Liver (tissue), 9 donors: ENCODE data around the gene PASK. TPM values are rescaled to one million over a fixed set of nuclear protein-coding genes. Genes with fewer than 3 reads are reported as not detected.

Experiments used
- DNase-seq: peaks from one replicate; pipeline ENCODE4 v3.0.0-alpha.2; 2017; ENCODE audit warnings: low spot score
- H3K27ac ChIP-seq, 2 donors: one replicate each; pipeline ENCODE4 v1.7.0; 2013; ENCODE audit warnings: inconsistent platforms in 2 of 2, low read length in 2 of 2, control low read depth in 1 of 2, low read depth in 1 of 2, mild to moderate bottlenecking in 1 of 2
- H3K27me3 ChIP-seq, 4 donors: one replicate each; pipeline versions ENCODE4 v1.6.1 to v1.7.0; 2013; ENCODE audit warnings: low read length in 3 of 4, inconsistent platforms in 1 of 4, mild to moderate bottlenecking in 1 of 4, moderate library complexity in 1 of 4; ENCODE audit not compliant: control insufficient read depth in 4 of 4, insufficient read depth in 4 of 4
- H3K36me3 ChIP-seq, 4 donors: one replicate each; pipeline versions ENCODE4 v1.6.1 to v1.7.0; 2013; ENCODE audit warnings: low read length in 3 of 4, mild to moderate bottlenecking in 3 of 4, low read depth in 1 of 4, moderate library complexity in 1 of 4; ENCODE audit not compliant: control insufficient read depth in 4 of 4, insufficient read depth in 3 of 4
- H3K4me1 ChIP-seq, 4 donors: one replicate each; pipeline versions ENCODE4 v1.6.1 to v1.7.0; 2013; ENCODE audit warnings: low read length in 3 of 4, mild to moderate bottlenecking in 3 of 4, moderate library complexity in 1 of 4; ENCODE audit not compliant: control insufficient read depth in 4 of 4, insufficient read depth in 4 of 4
- H3K4me3 ChIP-seq, 3 donors: one replicate each; pipeline versions ENCODE4 v1.6.1 to v1.7.0; 2013; ENCODE audit warnings: low read length in 3 of 3, control low read depth in 1 of 3, low read depth in 1 of 3, mild to moderate bottlenecking in 1 of 3
- H3K9ac ChIP-seq, 2 donors: one replicate each; pipeline ENCODE4 v1.7.0; 2013; ENCODE audit warnings: low read length in 2 of 2, mild to moderate bottlenecking in 2 of 2, moderate library complexity in 2 of 2, control low read depth in 1 of 2, low read depth in 1 of 2
- H3K9me3 ChIP-seq, 4 donors: one replicate each; pipeline versions ENCODE4 v1.6.1 to v1.7.0; 2013; ENCODE audit warnings: low read length in 3 of 4; ENCODE audit not compliant: control insufficient read depth in 4 of 4
- EGR1 ChIP-seq, 2 donors: IDR thresholded peaks; 2 replicates each; pipeline ENCODE4 v1.6.1; 2016 to 2018; ENCODE audit warnings: antibody characterized with exemption in 2 of 2, low read depth in 2 of 2
- FOXA1 ChIP-seq: IDR thresholded peaks from 2 replicates; pipeline ENCODE4 v1.6.1; 2016; ENCODE audit warnings: antibody characterized with exemption
- FOXA2 ChIP-seq: IDR thresholded peaks from 2 replicates; pipeline ENCODE4 v1.6.1; 2016; ENCODE audit warnings: antibody characterized with exemption
- GABPA ChIP-seq, 2 donors: IDR thresholded peaks in 1 of 2; conservative IDR thresholded peaks in 1 of 2; 2 replicates each; pipeline ENCODE4 v1.6.1; 2016; ENCODE audit warnings: antibody characterized with exemption in 2 of 2, mild to moderate bottlenecking in 1 of 2, moderate library complexity in 1 of 2
- HNF4A ChIP-seq, 2 donors: conservative IDR thresholded peaks; 2 replicates each; pipeline ENCODE4 v1.6.1; 2016; ENCODE audit warnings: antibody characterized with exemption in 2 of 2, mild to moderate bottlenecking in 2 of 2
- HNF4G ChIP-seq: IDR thresholded peaks from 2 replicates; pipeline ENCODE4 v1.6.1; 2016; ENCODE audit warnings: antibody characterized with exemption
- JUND ChIP-seq, 2 donors: IDR thresholded peaks; 2 replicates each; pipeline ENCODE4 v1.6.1; 2016; ENCODE audit warnings: antibody characterized with exemption in 2 of 2
- NR2F2 ChIP-seq: IDR thresholded peaks from 2 replicates; pipeline ENCODE4 v1.6.1; 2016; ENCODE audit warnings: antibody characterized with exemption
- RAD21 ChIP-seq, 2 donors: IDR thresholded peaks; 2 replicates each; pipeline ENCODE4 v1.6.1; 2016; ENCODE audit warnings: antibody characterized with exemption in 2 of 2, mild to moderate bottlenecking in 2 of 2
- RXRA ChIP-seq, 2 donors: IDR thresholded peaks; 2 replicates each; pipeline ENCODE4 v1.6.1; 2017 to 2018; ENCODE audit warnings: antibody characterized with exemption in 2 of 2, mild to moderate bottlenecking in 1 of 2
- SP1 ChIP-seq: IDR thresholded peaks from 2 replicates; pipeline ENCODE4 v1.6.1; 2018; ENCODE audit warnings: antibody characterized with exemption, mild to moderate bottlenecking
- TAF1 ChIP-seq: conservative IDR thresholded peaks from 2 replicates; pipeline ENCODE4 v1.6.1; 2016; ENCODE audit warnings: antibody characterized with exemption, mild to moderate bottlenecking
- YY1 ChIP-seq: IDR thresholded peaks from 2 replicates; pipeline ENCODE4 v1.6.1; 2016; ENCODE audit warnings: antibody characterized with exemption, mild to moderate bottlenecking
- WGBS: extraction: QIAGEN DNeasy Blood & Tissue Kit; methylation state at CpG from one replicate; pipeline ENCODE4 v1.1.7; 2013; 5-methylcytosine and 5-hydroxymethylcytosine counted together
- polyA plus RNA-seq, 2 donors: library from polyadenylated mRNA; stranded (reverse) in 1 of 2; unstranded in 1 of 2; fragments of 200-250 nt in 1 of 2; fragments of >200 nt in 1 of 2; fragmentation: Nextera tagmentation in 1 of 2; extraction: Ambion mirVana in 1 of 2; gene quantifications; one replicate each; pipeline versions ENCODE4 v1.2.1 to v1.2.3, GENCODE V29; 2013 to 2015
- total RNA-seq, 2 donors: library from RNA; depleted of rRNA; stranded (reverse); fragments of >200 nt; gene quantifications; one replicate each; pipeline ENCODE4 v1.2.3, GENCODE V29; 2014
- TF ChIP-seq, protein P1 (sequence below): IDR thresholded peaks from 2 replicates; pipeline ENCODE4 v1.6.1; 2016; ENCODE audit warnings: antibody characterized with exemption
- TF ChIP-seq, protein P2 (sequence below): fragments of 150-350 bp; IDR thresholded peaks from 2 replicates; pipeline ENCODE4 v1.5.1; 2017; ENCODE audit warnings: improper control_type of control experiment, low read depth, low read length; ENCODE audit not compliant: missing input control
- TF ChIP-seq, protein P3 (sequence below): IDR thresholded peaks from 2 replicates; pipeline ENCODE4 v1.6.1; 2016; ENCODE audit warnings: antibody characterized with exemption, mild to moderate bottlenecking
- donor health status: healthy.
- donor health status: healthy.
- donor health status: healthy.
- donor health status: healthy.
- donor health status: healthy.

PASK gene
- total and polyA plus RNA-seq, 4 donors: 0.96 to 8.8 (median 2.9) TPM

DNA sequence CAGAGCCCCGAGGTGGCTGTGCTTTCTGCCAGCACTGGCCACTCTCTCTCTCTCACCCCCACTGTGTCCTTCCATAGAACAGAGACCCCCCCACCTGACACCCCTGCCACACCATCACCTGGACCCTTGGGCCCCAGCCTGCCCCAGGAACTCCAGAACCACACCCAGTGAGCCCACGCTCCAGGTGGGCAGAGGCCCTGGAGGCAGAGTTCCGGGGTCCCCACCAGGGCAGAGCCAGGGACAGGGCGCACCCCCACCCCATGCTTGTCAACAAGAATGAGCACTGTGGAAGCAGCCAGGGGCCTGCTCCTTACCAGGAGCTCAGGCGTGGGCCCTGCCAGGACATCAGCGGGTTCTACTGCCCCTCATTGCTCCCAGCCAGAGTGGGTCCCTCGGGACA, 14.6 kb downstream of the PASK start:
- no peak for DNase-seq
- peaks cover 0 to 4% (median 0%) of the 10 kb centered on the region in 4 donors for H3K36me3 ChIP-seq
- TF ChIP-seq HNF4A (conservative IDR thresholded peaks at IDR 0.05): no peak
- TF ChIP-seq JUND (IDR thresholded peaks at IDR 0.05): no peak
- TF ChIP-seq, protein P1, sequence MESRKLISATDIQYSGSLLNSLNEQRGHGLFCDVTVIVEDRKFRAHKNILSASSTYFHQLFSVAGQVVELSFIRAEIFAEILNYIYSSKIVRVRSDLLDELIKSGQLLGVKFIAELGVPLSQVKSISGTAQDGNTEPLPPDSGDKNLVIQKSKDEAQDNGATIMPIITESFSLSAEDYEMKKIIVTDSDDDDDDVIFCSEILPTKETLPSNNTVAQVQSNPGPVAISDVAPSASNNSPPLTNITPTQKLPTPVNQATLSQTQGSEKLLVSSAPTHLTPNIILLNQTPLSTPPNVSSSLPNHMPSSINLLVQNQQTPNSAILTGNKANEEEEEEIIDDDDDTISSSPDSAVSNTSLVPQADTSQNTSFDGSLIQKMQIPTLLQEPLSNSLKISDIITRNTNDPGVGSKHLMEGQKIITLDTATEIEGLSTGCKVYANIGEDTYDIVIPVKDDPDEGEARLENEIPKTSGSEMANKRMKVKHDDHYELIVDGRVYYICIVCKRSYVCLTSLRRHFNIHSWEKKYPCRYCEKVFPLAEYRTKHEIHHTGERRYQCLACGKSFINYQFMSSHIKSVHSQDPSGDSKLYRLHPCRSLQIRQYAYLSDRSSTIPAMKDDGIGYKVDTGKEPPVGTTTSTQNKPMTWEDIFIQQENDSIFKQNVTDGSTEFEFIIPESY: no peak
- TF ChIP-seq SP1: no peak
- TF ChIP-seq, protein P2, sequence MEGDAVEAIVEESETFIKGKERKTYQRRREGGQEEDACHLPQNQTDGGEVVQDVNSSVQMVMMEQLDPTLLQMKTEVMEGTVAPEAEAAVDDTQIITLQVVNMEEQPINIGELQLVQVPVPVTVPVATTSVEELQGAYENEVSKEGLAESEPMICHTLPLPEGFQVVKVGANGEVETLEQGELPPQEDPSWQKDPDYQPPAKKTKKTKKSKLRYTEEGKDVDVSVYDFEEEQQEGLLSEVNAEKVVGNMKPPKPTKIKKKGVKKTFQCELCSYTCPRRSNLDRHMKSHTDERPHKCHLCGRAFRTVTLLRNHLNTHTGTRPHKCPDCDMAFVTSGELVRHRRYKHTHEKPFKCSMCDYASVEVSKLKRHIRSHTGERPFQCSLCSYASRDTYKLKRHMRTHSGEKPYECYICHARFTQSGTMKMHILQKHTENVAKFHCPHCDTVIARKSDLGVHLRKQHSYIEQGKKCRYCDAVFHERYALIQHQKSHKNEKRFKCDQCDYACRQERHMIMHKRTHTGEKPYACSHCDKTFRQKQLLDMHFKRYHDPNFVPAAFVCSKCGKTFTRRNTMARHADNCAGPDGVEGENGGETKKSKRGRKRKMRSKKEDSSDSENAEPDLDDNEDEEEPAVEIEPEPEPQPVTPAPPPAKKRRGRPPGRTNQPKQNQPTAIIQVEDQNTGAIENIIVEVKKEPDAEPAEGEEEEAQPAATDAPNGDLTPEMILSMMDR: no peak
- no peak for TF ChIP-seq NR2F2
- no peak for TF ChIP-seq HNF4G
- TF ChIP-seq, protein P3, sequence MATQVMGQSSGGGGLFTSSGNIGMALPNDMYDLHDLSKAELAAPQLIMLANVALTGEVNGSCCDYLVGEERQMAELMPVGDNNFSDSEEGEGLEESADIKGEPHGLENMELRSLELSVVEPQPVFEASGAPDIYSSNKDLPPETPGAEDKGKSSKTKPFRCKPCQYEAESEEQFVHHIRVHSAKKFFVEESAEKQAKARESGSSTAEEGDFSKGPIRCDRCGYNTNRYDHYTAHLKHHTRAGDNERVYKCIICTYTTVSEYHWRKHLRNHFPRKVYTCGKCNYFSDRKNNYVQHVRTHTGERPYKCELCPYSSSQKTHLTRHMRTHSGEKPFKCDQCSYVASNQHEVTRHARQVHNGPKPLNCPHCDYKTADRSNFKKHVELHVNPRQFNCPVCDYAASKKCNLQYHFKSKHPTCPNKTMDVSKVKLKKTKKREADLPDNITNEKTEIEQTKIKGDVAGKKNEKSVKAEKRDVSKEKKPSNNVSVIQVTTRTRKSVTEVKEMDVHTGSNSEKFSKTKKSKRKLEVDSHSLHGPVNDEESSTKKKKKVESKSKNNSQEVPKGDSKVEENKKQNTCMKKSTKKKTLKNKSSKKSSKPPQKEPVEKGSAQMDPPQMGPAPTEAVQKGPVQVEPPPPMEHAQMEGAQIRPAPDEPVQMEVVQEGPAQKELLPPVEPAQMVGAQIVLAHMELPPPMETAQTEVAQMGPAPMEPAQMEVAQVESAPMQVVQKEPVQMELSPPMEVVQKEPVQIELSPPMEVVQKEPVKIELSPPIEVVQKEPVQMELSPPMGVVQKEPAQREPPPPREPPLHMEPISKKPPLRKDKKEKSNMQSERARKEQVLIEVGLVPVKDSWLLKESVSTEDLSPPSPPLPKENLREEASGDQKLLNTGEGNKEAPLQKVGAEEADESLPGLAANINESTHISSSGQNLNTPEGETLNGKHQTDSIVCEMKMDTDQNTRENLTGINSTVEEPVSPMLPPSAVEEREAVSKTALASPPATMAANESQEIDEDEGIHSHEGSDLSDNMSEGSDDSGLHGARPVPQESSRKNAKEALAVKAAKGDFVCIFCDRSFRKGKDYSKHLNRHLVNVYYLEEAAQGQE: no peak
- TF ChIP-seq RXRA (IDR thresholded peaks at IDR 0.05): no peak
- TF ChIP-seq TAF1: no peak
- TF ChIP-seq RAD21 (IDR thresholded peaks at IDR 0.05): no peak
- no peak for TF ChIP-seq YY1
- TF ChIP-seq EGR1 (IDR thresholded peaks at IDR 0.05; ENCODE audit: low read depth in 2 of 2): no peak
- TF ChIP-seq GABPA (IDR thresholded peaks at IDR 0.05 in 1 of 2, conservative IDR thresholded peaks at IDR 0.05 in 1 of 2): no peak
- no peak for TF ChIP-seq FOXA1
- H3K4me1 ChIP-seq: peaks cover 1 to 11% (median 8%) of the 10 kb centered on the region in 4 donors
- H3K4me3 ChIP-seq: no peak overlapping the region
- H3K27ac ChIP-seq: no peak overlapping the region
- H3K9ac ChIP-seq: no peak overlapping the region
- H3K9me3 ChIP-seq: no peaks in the 10 kb centered on the region
- no peaks in the 10 kb centered on the region for H3K27me3 ChIP-seq
- WGBS: 96% methylated on average over 7 of the region's 7 CpGs

DNA sequence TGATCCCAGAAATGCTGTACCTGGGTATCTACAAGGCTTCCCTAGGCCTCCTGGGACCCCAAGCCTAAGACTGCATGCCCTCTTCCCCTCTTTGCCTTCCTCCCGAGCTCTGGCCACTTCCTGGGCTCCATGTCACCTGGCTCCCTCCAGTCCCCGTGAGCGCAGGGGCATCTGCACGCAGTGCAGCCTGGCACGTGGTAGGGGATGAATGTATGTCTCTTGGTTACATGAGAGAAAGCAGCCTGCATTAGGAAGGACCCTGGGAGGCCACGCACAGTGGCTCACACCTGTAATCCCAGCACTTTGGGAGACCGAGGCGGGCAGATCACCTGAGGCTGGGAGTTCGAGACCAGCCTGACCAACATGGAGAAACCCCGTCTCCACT, 15.8 kb downstream of the PASK start:
- H3K27me3 ChIP-seq: no peaks in the 10 kb centered on the region
- TF ChIP-seq RAD21 (IDR thresholded peaks at IDR 0.05) (no peak), SP1 (no peak), FOXA2 (no peak), RXRA (IDR thresholded peaks at IDR 0.05) (no peak)
- TF ChIP-seq, protein P3: no peak
- H3K9me3 ChIP-seq: no peaks in the 10 kb centered on the region
- peaks cover 1 to 11% (median 8%) of the 10 kb centered on the region in 4 donors for H3K4me1 ChIP-seq
- H3K27ac ChIP-seq: no peak overlapping the region
- no peak overlapping the region for H3K9ac ChIP-seq
- WGBS: 96% methylated on average over 10 of the region's 10 CpGs
- no peak overlapping the region for H3K4me3 ChIP-seq
- peaks cover 0 to 4% (median 0%) of the 10 kb centered on the region in 4 donors for H3K36me3 ChIP-seq
- no peak for DNase-seq
